Cardiac muscle cell (in vitro differentiated cells and primary cell): Measurements from ENCODE around the gene PHACTR3. TPM values are rescaled to one million over a fixed set of nuclear protein-coding genes. Genes with fewer than 3 reads are reported as not detected.

ENCODE experiments used
- DNase-seq, 2 donors: peaks; one replicate each; pipeline versions ENCODE4 v3.0.0 to v3.0.0-alpha.2; 2010 to 2017; ENCODE audit warnings: low read depth in 1 of 2, low spot score in 1 of 2
- H3K27ac ChIP-seq: fragments of 200-600 bp; sonication (generic); 2 replicates; pipeline ENCODE4 v1.5.1; 2016
- H3K27me3 ChIP-seq: fragments of 200-600 bp; sonication (generic); 2 replicates; pipeline ENCODE4 v1.6.0; 2016; ENCODE audit warnings: control low read depth
- H3K36me3 ChIP-seq: fragments of 200-600 bp; sonication (generic); 2 replicates; pipeline ENCODE4 v1.5.1; 2016; ENCODE audit warnings: control low read depth
- H3K4me1 ChIP-seq: fragments of 200-600 bp; sonication (generic); 2 replicates; pipeline ENCODE4 v1.8.1; 2017; ENCODE audit warnings: low read depth, mild to moderate bottlenecking, mixed run types
- H3K4me3 ChIP-seq: fragments of 200-600 bp; sonication (generic); 2 replicates; pipeline ENCODE4 v1.5.1; 2016; ENCODE audit warnings: mild to moderate bottlenecking
- H3K9me3 ChIP-seq: fragments of 200-600 bp; sonication (generic); 2 replicates; pipeline ENCODE4 v1.5.1; 2017; ENCODE audit warnings: low read depth, mild to moderate bottlenecking, control low read depth
- polyA plus RNA-seq: library from polyadenylated mRNA; unstranded; fragments of >200 nt; fragmentation: Nextera tagmentation; extraction: Ambion mirVana; gene quantifications from 2 replicates; pipeline ENCODE4 v1.2.1, GENCODE V29; 2016
- total RNA-seq: library from RNA; depleted of rRNA; stranded (reverse); fragments of >200 nt; gene quantifications from 2 replicates; pipeline ENCODE4 v1.2.3, GENCODE V29; 2016
- TF ChIP-seq, protein P1 (sequence below): IDR thresholded peaks from 2 replicates; pipeline ENCODE4 v1.5.1; 2012; ENCODE audit warnings: low read depth, mild to moderate bottlenecking, low read length

Gene PHACTR3
- total and polyA plus RNA-seq, 2 experiments from 2014 or later: 0.55 to 17.0 TPM

DNA sequence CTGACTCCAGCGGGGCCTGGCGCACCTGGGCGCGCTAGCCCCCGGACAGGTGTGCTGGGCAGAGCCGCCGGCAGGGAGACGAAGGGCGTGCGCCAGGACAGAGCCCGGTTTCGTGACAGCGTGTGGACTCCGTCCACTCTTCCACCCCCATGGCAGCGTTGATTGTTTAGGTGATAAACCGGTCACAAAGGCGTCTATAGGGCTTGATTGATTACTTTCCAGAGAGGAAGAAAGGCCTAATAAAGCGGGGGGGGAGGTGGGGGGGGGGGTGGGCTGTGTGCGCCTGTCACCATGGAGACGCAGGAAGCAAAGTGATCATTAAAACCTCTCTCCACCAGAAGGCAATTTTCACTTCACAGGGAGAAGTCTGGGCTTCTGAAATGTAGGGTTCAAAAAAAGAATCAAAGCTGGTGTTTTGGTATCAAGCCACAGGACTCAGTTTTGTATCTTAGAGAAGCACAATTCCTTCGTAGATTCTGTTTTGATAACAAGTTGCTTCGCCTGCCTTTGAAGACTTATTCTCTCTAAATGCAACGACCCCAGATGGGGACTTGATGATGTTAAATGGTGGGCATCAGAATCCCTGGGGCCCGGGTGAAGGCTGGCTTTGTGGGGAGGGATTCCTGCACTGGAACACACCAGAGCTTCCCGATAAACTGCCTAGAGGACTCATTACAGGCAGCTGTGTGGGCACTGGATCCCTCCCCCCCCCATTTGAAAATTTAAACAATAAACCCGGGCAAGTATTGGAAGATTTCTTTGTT lies 1.4 kb downstream of the PHACTR3 start:
- no peak overlapping the region for H3K4me3 ChIP-seq
- no peak overlapping the region for H3K27ac ChIP-seq
- peaks cover 40% of the 10 kb centered on the region for H3K27me3 ChIP-seq
- H3K9me3 ChIP-seq: no peaks in the 10 kb centered on the region
- no peaks in the 10 kb centered on the region for H3K36me3 ChIP-seq
- TF ChIP-seq, protein P1, sequence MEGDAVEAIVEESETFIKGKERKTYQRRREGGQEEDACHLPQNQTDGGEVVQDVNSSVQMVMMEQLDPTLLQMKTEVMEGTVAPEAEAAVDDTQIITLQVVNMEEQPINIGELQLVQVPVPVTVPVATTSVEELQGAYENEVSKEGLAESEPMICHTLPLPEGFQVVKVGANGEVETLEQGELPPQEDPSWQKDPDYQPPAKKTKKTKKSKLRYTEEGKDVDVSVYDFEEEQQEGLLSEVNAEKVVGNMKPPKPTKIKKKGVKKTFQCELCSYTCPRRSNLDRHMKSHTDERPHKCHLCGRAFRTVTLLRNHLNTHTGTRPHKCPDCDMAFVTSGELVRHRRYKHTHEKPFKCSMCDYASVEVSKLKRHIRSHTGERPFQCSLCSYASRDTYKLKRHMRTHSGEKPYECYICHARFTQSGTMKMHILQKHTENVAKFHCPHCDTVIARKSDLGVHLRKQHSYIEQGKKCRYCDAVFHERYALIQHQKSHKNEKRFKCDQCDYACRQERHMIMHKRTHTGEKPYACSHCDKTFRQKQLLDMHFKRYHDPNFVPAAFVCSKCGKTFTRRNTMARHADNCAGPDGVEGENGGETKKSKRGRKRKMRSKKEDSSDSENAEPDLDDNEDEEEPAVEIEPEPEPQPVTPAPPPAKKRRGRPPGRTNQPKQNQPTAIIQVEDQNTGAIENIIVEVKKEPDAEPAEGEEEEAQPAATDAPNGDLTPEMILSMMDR: no peak
- H3K4me1 ChIP-seq: no peaks in the 10 kb centered on the region
- DNase-seq: no peak

DNA sequence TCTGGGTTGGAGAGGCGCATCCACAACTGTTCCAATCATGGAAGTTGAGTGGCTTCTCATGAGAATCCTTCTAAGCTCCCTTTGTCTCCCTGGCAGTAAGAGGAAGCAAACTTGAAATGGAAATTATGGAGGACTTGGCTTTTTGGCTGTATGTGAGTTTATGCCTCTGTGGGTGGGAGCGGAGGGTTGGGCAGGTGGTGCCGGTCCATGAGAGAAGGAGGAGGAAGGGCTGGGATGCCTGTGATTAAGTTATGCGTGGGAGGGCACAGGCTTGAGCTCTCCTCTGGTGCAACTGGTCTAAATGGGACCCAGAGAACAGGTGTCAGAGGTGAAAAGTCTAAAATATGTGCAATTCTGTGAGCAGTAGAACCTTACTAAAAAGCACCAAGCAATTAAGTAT lies 2.2 kb downstream of the PHACTR3 start:
- Histone ChIP-seq H3K27me3 (peaks cover 40% of the 10 kb centered on the region), H3K4me3 (no peak overlapping the region), H3K9me3 (no peaks in the 10 kb centered on the region), H3K36me3 (no peaks in the 10 kb centered on the region), H3K4me1 (no peaks in the 10 kb centered on the region), H3K27ac (no peak overlapping the region)
- TF ChIP-seq, protein P1: no peak
- no peak for DNase-seq

DNA sequence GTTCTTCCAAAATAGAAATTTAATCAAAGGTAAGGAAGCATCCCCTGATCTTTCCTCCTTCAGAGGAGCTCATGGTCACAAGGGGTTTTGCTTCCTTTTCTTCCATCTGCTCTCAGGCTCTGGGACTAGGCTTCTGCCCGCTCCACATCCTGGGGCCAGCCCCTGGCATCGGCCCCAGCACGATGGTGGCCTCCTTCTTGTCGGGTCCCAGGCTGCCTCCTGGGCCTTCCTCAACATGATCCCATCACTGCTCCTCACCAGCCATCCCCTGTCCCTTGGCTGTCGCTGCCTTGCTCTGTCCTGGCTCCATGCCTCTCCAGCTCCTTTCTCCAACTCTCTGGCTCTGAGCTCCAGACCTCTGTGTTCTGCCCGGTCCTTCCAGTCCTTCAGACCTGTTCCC lies 4.1 kb downstream of the PHACTR3 start:
- H3K27me3 ChIP-seq: peaks cover 33% of the 10 kb centered on the region
- H3K9me3 ChIP-seq: no peaks in the 10 kb centered on the region
- H3K27ac ChIP-seq: no peak overlapping the region
- TF ChIP-seq, protein P1: no peak
- no peak for DNase-seq
- no peak overlapping the region for H3K4me3 ChIP-seq
- no peaks in the 10 kb centered on the region for H3K4me1 ChIP-seq
- H3K36me3 ChIP-seq: no peaks in the 10 kb centered on the region

DNA sequence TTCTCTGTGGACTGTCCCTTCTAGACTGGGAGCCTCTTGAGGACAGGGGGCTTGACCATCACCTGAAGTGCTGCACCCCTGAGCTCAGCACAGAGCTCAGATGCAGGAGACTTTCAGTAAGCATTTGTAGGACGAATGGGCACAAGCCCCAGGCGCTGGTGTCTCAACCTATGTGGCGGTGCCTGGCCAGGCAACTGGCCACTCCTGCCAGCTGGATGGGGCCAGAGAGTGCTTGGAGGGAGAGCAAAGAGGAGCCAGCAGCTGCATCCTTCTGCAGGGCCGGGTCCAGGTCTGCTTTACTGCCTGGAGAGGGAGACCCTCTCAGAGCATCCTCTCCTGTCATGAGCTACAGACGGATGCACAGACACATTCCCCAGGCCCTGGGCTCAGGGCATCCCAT lies 4.5 kb downstream of the PHACTR3 start:
- H3K27me3 ChIP-seq: peaks cover 28% of the 10 kb centered on the region
- no peaks in the 10 kb centered on the region for H3K9me3 ChIP-seq
- TF ChIP-seq, protein P1: no peak

DNA sequence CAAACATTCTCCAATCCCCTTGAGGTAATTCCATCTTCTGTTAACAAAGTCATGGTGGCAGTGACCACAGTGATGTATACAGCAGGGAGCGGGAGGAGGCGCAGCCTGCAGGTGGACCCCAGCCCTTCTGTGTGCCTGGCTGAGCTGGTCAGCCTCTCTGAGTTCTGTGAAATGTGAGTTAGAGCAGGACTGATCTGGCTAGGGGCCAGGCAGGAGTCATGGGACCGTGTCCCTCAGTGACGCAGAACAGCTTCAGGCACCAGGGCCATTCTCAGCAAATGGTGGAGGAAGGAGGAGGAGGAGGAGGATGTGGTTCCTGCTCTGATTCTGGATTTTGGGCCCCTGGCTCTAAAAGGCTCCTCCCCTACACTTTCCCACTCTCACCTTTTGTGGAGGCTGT lies 6.9 kb downstream of the PHACTR3 start:
- DNase-seq: no peak
- H3K4me1 ChIP-seq: no peaks in the 10 kb centered on the region
- H3K9me3 ChIP-seq: no peaks in the 10 kb centered on the region
- H3K4me3 ChIP-seq: no peak overlapping the region
- no peak overlapping the region for H3K27ac ChIP-seq
- H3K36me3 ChIP-seq: no peaks in the 10 kb centered on the region
- H3K27me3 ChIP-seq: peaks cover 6% of the 10 kb centered on the region
- TF ChIP-seq, protein P1: no peak

More for the DNA sequence above, 4.5 kb downstream of the PHACTR3 start:
- no peaks in the 10 kb centered on the region for H3K4me1 ChIP-seq
- DNase-seq: no peak
- no peak overlapping the region for H3K27ac ChIP-seq
- no peak overlapping the region for H3K4me3 ChIP-seq
- no peaks in the 10 kb centered on the region for H3K36me3 ChIP-seq
